Esophagus muscularis mucosa (tissue), 4 donors: Measurements from ENCODE around the gene RUFY3. TPM values are rescaled to one million over a fixed set of nuclear protein-coding genes. Genes with fewer than 3 reads are reported as not detected.
"Not testable (repeated sequence)": the region's sequence is repeated elsewhere in the genome, so short reads cannot be mapped to it uniquely, and the experiment has no call there.

Experiments used
- DNase-seq: peaks from one replicate; pipeline ENCODE4 v3.0.0-alpha.2; 2017; ENCODE audit errors: extremely low spot score
- H3K27ac ChIP-seq, 4 donors: fragments of 200-600 bp; sonication (generic); replicated peaks in 1 of 4; 1 replicate in 3 of 4; 2 replicates in 1 of 4; pipeline ENCODE4 v1.5.1; 2016 to 2019; ENCODE audit warnings: mild to moderate bottlenecking in 1 of 4
- H3K27me3 ChIP-seq, 4 donors: fragments of 200-600 bp; sonication (generic); one replicate each; pipeline versions ENCODE4 v1.5.1 to v1.6.0; 2016 to 2019
- H3K36me3 ChIP-seq, 4 donors: fragments of 200-600 bp; sonication (generic); one replicate each; pipeline ENCODE4 v1.5.1; 2016 to 2019
- H3K4me1 ChIP-seq, 4 donors: fragments of 200-600 bp; sonication (generic); one replicate each; pipeline ENCODE4 v1.5.1; 2016 to 2019
- H3K4me3 ChIP-seq, 4 donors: fragments of 200-600 bp; sonication (generic); 1 replicate in 2 of 4; 2 replicates in 2 of 4; pipeline ENCODE4 v1.5.1; 2016 to 2019; ENCODE audit warnings: mild to moderate bottlenecking in 4 of 4, moderate library complexity in 1 of 4
- H3K9me3 ChIP-seq, 4 donors: fragments of 200-600 bp; sonication (generic); 1 replicate in 3 of 4; 2 replicates in 1 of 4; pipeline ENCODE4 v1.5.1; 2016 to 2019
- EP300 ChIP-seq: sonication (generic); formaldehyde crosslinking; IDR thresholded peaks from one replicate; pipeline ENCODE4 v1.6.1; 2017; ENCODE audit warnings: antibody characterized with exemption
- POLR2A ChIP-seq: fragments of 450-650 bp; IDR thresholded peaks from one replicate; pipeline ENCODE4 v1.6.1; 2017; ENCODE audit warnings: antibody characterized with exemption, moderate library complexity, mild to moderate bottlenecking, low read depth
- POLR2AphosphoS5 ChIP-seq, 2 donors: sonication (generic); formaldehyde crosslinking; IDR thresholded peaks; one replicate each; pipeline ENCODE4 v1.6.1; 2017; ENCODE audit warnings: antibody characterized with exemption in 2 of 2
- WGBS: methylation state at CpG from one replicate; pipeline ENCODE4 v1.1.5; 2018; 5-methylcytosine and 5-hydroxymethylcytosine counted together
- intact Hi-C: fragments of 100-400 bp; cut with DNase I; formaldehyde crosslinking; loops from one replicate; pipeline ENCODE4 v1.15.1; 2023
- total RNA-seq, 4 donors: library from RNA; depleted of rRNA; stranded (reverse); fragments of >200 nt; gene quantifications; one replicate each; pipeline versions ENCODE4 v1.1.0 to v1.2.1, GENCODE V29; 2016
- TF ChIP-seq, protein P1 (sequence below), 3 experiments: fragments of 200-600 bp in 2 of 3; fragments of 450-650 bp in 1 of 3; sonication (generic) in 2 of 3; IDR thresholded peaks; one replicate each; pipeline ENCODE4 v1.5.1; 2017 to 2019; ENCODE audit warnings: antibody characterized with exemption in 3 of 3, mild to moderate bottlenecking in 2 of 3, moderate library complexity in 1 of 3

RUFY3 gene
- total RNA-seq, 4 donors from 2014 or later: 30.5 to 51.9 (median 33.2) TPM

DNA sequence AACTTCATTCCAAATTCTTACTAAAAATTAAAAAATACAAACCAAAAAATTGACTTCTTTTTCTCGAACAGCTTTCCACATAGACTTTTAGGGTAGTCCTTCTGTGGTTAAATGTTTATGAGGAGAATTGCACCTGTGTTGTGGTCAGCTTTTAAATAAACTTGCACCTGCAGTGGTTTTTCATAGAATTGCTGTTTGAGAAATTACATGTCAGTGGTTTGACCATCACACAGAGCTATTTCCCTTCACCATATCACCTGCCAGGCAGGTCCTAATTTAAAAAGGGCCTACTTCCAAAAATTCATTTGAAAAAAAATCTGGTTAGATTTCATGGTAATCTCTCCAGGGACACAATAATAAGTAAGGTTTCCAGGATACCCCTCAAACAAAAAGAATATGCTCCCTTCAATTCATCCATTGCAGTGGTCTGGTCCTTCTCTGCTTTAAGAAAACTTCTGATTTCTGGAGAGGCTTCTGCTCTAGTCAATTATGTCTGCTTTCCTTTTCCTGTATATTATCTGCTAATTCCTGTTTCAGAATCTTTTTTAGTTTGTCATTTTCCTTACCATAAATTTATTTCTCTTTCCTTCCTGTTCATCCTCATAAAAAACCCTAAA lies 43.3 kb upstream of the RUFY3 start:
- no peaks in the 10 kb centered on the region for H3K27me3 ChIP-seq
- H3K36me3 ChIP-seq: no peaks in the 10 kb centered on the region
- 90% methylated on average over 1 of the region's 1 CpG for WGBS
- no peak for DNase-seq
- no peaks in the 10 kb centered on the region for H3K9me3 ChIP-seq
- no peak overlapping the region for H3K4me3 ChIP-seq
- intact Hi-C loops: no loop called here
- TF ChIP-seq, protein P1, sequence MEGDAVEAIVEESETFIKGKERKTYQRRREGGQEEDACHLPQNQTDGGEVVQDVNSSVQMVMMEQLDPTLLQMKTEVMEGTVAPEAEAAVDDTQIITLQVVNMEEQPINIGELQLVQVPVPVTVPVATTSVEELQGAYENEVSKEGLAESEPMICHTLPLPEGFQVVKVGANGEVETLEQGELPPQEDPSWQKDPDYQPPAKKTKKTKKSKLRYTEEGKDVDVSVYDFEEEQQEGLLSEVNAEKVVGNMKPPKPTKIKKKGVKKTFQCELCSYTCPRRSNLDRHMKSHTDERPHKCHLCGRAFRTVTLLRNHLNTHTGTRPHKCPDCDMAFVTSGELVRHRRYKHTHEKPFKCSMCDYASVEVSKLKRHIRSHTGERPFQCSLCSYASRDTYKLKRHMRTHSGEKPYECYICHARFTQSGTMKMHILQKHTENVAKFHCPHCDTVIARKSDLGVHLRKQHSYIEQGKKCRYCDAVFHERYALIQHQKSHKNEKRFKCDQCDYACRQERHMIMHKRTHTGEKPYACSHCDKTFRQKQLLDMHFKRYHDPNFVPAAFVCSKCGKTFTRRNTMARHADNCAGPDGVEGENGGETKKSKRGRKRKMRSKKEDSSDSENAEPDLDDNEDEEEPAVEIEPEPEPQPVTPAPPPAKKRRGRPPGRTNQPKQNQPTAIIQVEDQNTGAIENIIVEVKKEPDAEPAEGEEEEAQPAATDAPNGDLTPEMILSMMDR (IDR thresholded peaks at IDR 0.05): no peak
- TF ChIP-seq POLR2A (no peak), EP300 (no peak), POLR2AphosphoS5 (IDR thresholded peaks at IDR 0.05) (no peak)
- H3K4me1 ChIP-seq: no peaks in the 10 kb centered on the region
- no peak overlapping the region for H3K27ac ChIP-seq

DNA sequence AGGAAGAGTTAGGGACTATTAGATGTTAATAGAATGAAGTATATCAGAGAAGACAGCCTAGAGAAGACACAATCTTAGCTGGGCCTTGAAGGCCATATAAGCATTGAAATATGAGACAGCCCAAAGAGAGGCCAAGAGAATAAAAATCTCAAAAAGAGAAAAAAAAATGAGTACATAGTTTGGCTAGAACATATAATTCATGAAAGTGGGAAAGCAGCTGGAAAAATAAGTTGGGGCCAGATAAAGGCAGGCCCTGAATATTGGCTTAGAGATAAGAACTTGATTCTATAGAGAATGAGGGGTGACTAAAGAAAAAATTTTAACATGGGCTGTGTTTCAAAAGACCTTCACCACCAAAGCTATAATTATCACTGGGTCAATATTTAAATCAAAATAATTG lies 40.8 kb upstream of the RUFY3 start:
- intact Hi-C loops: no loop called here
- H3K36me3 ChIP-seq: no peaks in the 10 kb centered on the region
- H3K4me3 ChIP-seq: no peak overlapping the region
- no peaks in the 10 kb centered on the region for H3K4me1 ChIP-seq
- TF ChIP-seq POLR2A (no peak), POLR2AphosphoS5 (IDR thresholded peaks at IDR 0.05) (no peak), EP300 (no peak)
- TF ChIP-seq, protein P1 (IDR thresholded peaks at IDR 0.05): no peak
- no peak overlapping the region for H3K27ac ChIP-seq
- no peak for DNase-seq
- H3K27me3 ChIP-seq: no peaks in the 10 kb centered on the region
- no peaks in the 10 kb centered on the region for H3K9me3 ChIP-seq

DNA sequence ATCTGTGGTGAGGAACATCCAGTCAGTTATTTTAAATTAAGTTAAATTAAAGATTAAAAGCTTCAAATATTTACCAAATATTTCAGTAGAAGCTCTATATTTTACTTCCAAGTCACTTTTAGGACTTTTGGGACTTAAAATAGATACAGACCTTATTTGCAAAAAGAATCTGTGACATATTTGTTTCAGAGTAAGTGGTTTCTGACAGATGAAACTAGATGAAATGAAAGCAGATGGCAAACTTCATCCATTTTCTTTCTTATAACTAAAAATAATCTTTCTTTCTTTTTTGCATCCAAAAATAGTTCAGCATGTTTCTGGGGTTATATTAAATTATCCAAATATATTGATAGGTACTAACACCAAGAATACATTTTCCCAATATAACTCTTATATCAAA lies 40.1 kb upstream of the RUFY3 start:
- intact Hi-C loops: no loop called here
- no peaks in the 10 kb centered on the region for H3K4me1 ChIP-seq
- H3K27me3 ChIP-seq: no peaks in the 10 kb centered on the region
- DNase-seq: no peak
- H3K4me3 ChIP-seq: no peak overlapping the region
- no peak overlapping the region for H3K27ac ChIP-seq
- H3K36me3 ChIP-seq: no peaks in the 10 kb centered on the region
- no peaks in the 10 kb centered on the region for H3K9me3 ChIP-seq
- TF ChIP-seq POLR2AphosphoS5 (IDR thresholded peaks at IDR 0.05) (no peak), EP300 (no peak), POLR2A (no peak)
- TF ChIP-seq, protein P1 (IDR thresholded peaks at IDR 0.05): no peak

DNA sequence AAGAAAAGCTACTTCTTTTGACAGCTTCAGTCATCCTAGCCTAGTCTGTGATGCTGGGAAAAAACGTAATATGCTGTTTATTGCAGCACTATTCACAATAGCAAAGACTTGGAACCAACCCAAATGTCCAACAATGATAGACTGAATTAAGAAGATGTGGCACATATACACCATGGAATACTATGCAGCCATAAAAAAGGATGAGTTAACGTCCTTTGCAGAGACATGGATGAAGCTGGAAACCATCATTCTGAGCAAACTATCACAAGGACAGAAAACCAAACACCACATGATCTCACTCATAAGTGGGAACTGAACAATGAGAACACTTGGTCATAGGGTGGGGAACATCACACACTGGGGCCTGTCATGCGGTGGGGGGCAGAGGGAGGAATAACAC lies 39.6 kb upstream of the RUFY3 start:
- intact Hi-C loops, H3K27ac ChIP-seq, H3K9me3 ChIP-seq, DNase-seq, H3K4me3 ChIP-seq, H3K27me3 ChIP-seq, H3K4me1 ChIP-seq, H3K36me3 ChIP-seq: not testable (repeated sequence)
- 77% methylated on average over 3 of the region's 3 CpGs for WGBS

DNA sequence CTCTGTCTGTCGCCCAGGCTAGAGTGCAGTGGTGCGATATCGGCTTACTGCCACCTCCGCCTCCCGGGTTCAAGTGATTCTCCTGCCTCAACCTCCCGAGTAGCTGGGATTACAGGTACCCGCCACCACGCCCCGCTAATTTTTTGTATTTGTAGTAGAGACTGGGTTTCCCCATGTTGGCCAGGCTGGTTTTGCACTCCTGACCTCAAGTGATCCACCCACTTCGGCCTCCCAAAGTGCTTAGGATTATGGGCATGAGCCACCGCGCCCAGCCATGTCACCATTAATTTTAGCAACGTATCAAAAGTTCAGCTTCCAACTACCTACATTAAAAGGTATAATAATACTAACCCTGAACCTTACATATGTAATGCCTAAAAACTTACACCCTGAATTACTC lies 34.4 kb upstream of the RUFY3 start:
- TF ChIP-seq, protein P1 (IDR thresholded peaks at IDR 0.05): no peak
- TF ChIP-seq POLR2AphosphoS5 (IDR thresholded peaks at IDR 0.05) (no peak), POLR2A (no peak), EP300 (no peak)
- Histone ChIP-seq H3K27ac (peak overlapping the region; percentile 91 to 97 (median 95)), H3K36me3 (peaks cover 0 to 10% (median 4%) of the 10 kb centered on the region in 4 donors), H3K4me3 (peak overlapping the region; percentile 79 to 94 (median 90)), H3K27me3 (no peaks in the 10 kb centered on the region), H3K9me3 (no peaks in the 10 kb centered on the region), H3K4me1 (peaks cover 30 to 45% (median 37%) of the 10 kb centered on the region in 4 donors)
- no peak for DNase-seq
- 73% methylated on average over 13 of the region's 13 CpGs for WGBS
- intact Hi-C loops: loop anchor here (5.0 kb wide), 1 partner anchor 150 kb away; the partner anchor contains the start of gene GRSF1
